Measurements from ENCODE around the gene PHF2. TPM values are rescaled to one million over a fixed set of nuclear protein-coding genes. Genes with fewer than 3 reads are reported as not detected.

PHF2 gene
- total and polyA plus RNA-seq, 9 of the 15 experiments (the other 6 are each of a cell fraction or from before 2014, with no cell fraction given): 0.37 to 14.4 (median 8.1) TPM

DNA sequence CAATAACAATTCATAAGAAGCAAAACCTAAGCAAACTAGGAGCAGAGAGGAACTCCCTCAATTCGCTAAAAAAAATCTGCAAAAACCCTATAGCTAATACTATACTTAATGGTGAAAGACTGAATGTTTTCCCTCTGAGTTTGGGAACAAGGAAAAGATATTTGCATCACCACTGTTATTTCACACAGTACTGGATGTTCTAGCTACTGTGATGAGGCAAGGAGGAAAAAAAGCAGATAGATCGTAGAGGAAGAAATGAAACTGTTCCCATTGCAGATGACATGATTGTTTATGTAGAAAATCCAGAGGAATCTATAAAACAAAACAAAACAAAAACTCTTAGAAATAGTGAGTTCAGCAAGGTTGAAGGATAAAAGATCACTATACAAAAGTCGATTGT lies 116.7 kb downstream of the PHF2 start:
- Histone ChIP-seq H3K9me1 (ENCODE audit: control insufficient read depth, insufficient read depth, low read length) (no peaks in the 10 kb centered on the region), H4K20me1 (replicated peaks; ENCODE audit: control insufficient read depth, insufficient read depth, low read length) (no peaks in the 10 kb centered on the region), H3K27me3 (ENCODE audit: control insufficient read depth in 2 of 2, insufficient read depth in 2 of 2, low read length in 2 of 2) (peaks cover 10 to 18% of the 10 kb centered on the region in 2 experiments; a peak in 3 of 5 replicates), H3K4me3 (no peak overlapping the region), H3K27ac (ENCODE audit: extremely low read depth, low read depth, low read length) (no peak overlapping the region), H2AFZ (ENCODE audit: low read depth, low read length) (no peak overlapping the region), H3K36me3 (ENCODE audit: control insufficient read depth, insufficient read depth, low read length) (no peaks in the 10 kb centered on the region), H3K9me3 (replicated peaks; ENCODE audit: control insufficient read depth, insufficient read depth, low read depth, low read length) (0 out of 2 replicates have a peak, but pooled peaks cover 1% of the 10 kb centered on the region), H3K9ac (ENCODE audit: insufficient read depth in 1 of 2, low read depth in 2 of 2, low read length in 2 of 2) (no peak overlapping the region), H3K4me1 (replicated peaks in 1 of 2; ENCODE audit: control insufficient read depth in 2 of 2, insufficient read depth in 2 of 2, low read length in 2 of 2) (no peaks in the 10 kb centered on the region), H3K79me2 (ENCODE audit: control insufficient read depth, insufficient read depth, low read length) (no peaks in the 10 kb centered on the region), H3K4me2 (ENCODE audit: insufficient read depth, low read length) (no peak overlapping the region)
- TF ChIP-seq, protein P1, sequence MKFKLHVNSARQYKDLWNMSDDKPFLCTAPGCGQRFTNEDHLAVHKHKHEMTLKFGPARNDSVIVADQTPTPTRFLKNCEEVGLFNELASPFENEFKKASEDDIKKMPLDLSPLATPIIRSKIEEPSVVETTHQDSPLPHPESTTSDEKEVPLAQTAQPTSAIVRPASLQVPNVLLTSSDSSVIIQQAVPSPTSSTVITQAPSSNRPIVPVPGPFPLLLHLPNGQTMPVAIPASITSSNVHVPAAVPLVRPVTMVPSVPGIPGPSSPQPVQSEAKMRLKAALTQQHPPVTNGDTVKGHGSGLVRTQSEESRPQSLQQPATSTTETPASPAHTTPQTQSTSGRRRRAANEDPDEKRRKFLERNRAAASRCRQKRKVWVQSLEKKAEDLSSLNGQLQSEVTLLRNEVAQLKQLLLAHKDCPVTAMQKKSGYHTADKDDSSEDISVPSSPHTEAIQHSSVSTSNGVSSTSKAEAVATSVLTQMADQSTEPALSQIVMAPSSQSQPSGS (CRISPR knock-in tag; IDR thresholded peaks at IDR 0.05): no peak
- TF ChIP-seq, protein P2, sequence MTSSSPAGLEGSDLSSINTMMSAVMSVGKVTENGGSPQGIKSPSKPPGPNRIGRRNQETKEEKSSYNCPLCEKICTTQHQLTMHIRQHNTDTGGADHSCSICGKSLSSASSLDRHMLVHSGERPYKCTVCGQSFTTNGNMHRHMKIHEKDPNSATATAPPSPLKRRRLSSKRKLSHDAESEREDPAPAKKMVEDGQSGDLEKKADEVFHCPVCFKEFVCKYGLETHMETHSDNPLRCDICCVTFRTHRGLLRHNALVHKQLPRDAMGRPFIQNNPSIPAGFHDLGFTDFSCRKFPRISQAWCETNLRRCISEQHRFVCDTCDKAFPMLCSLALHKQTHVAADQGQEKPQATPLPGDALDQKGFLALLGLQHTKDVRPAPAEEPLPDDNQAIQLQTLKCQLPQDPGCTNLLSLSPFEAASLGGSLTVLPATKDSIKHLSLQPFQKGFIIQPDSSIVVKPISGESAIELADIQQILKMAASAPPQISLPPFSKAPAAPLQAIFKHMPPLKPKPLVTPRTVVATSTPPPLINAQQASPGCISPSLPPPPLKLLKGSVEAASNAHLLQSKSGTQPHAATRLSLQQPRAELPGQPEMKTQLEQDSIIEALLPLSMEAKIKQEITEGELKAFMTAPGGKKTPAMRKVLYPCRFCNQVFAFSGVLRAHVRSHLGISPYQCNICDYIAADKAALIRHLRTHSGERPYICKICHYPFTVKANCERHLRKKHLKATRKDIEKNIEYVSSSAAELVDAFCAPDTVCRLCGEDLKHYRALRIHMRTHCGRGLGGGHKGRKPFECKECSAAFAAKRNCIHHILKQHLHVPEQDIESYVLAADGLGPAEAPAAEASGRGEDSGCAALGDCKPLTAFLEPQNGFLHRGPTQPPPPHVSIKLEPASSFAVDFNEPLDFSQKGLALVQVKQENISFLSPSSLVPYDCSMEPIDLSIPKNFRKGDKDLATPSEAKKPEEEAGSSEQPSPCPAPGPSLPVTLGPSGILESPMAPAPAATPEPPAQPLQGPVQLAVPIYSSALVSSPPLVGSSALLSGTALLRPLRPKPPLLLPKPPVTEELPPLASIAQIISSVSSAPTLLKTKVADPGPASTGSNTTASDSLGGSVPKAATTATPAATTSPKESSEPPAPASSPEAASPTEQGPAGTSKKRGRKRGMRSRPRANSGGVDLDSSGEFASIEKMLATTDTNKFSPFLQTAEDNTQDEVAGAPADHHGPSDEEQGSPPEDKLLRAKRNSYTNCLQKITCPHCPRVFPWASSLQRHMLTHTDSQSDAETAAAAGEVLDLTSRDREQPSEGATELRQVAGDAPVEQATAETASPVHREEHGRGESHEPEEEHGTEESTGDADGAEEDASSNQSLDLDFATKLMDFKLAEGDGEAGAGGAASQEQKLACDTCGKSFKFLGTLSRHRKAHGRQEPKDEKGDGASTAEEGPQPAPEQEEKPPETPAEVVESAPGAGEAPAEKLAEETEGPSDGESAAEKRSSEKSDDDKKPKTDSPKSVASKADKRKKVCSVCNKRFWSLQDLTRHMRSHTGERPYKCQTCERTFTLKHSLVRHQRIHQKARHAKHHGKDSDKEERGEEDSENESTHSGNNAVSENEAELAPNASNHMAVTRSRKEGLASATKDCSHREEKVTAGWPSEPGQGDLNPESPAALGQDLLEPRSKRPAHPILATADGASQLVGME (CRISPR knock-in tag; IDR thresholded peaks at IDR 0.05): no peak
- TF ChIP-seq FIP1L1 (IDR thresholded peaks at IDR 0.05; ENCODE audit: low read depth, low read length, poor library complexity, severe bottlenecking): no peak
- no peak for TF ChIP-seq SUPT5H (IDR thresholded peaks at IDR 0.05)
- no peak for TF ChIP-seq ZNF253 (CRISPR knock-in tag; conservative IDR thresholded peaks at IDR 0.05)
- no peak for TF ChIP-seq RAD51 (IDR thresholded peaks at IDR 0.05; ENCODE audit: borderline replicate concordance, low read depth)
- TF ChIP-seq, protein P3, sequence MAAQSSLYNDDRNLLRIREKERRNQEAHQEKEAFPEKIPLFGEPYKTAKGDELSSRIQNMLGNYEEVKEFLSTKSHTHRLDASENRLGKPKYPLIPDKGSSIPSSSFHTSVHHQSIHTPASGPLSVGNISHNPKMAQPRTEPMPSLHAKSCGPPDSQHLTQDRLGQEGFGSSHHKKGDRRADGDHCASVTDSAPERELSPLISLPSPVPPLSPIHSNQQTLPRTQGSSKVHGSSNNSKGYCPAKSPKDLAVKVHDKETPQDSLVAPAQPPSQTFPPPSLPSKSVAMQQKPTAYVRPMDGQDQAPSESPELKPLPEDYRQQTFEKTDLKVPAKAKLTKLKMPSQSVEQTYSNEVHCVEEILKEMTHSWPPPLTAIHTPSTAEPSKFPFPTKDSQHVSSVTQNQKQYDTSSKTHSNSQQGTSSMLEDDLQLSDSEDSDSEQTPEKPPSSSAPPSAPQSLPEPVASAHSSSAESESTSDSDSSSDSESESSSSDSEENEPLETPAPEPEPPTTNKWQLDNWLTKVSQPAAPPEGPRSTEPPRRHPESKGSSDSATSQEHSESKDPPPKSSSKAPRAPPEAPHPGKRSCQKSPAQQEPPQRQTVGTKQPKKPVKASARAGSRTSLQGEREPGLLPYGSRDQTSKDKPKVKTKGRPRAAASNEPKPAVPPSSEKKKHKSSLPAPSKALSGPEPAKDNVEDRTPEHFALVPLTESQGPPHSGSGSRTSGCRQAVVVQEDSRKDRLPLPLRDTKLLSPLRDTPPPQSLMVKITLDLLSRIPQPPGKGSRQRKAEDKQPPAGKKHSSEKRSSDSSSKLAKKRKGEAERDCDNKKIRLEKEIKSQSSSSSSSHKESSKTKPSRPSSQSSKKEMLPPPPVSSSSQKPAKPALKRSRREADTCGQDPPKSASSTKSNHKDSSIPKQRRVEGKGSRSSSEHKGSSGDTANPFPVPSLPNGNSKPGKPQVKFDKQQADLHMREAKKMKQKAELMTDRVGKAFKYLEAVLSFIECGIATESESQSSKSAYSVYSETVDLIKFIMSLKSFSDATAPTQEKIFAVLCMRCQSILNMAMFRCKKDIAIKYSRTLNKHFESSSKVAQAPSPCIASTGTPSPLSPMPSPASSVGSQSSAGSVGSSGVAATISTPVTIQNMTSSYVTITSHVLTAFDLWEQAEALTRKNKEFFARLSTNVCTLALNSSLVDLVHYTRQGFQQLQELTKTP (IDR thresholded peaks at IDR 0.05; ENCODE audit: low read depth in 1 of 2, partially characterized antibody in 2 of 2): no peak
- no peak for TF ChIP-seq ILF3 (IDR thresholded peaks at IDR 0.05; ENCODE audit: borderline replicate concordance)
- CTCF ChIA-PET (ENCODE audit: low intra/inter-chr PET ratio): no interaction called here
- BruUV-seq (replicated peaks): no TSS peak
- ATAC-seq (no peak), FAIRE-seq (no peak), DNase-seq (ENCODE audit: extremely low read depth in 1 of 4, low spot score in 3 of 4) (no peak)
- POLR2A ChIA-PET: no interaction called here
- intact Hi-C loops (cut with micrococcal nuclease): no loop called here
- 0% methylated on average over 3 of the region's 3 CpGs for WGBS (ENCODE audit: insufficient coverage, low coverage, missing lambda C conversion rate)
- in situ Hi-C loops (cut with MboI): loop anchor here (5.0 to 25.0 kb wide), 2 partner anchors 264 to 519 kb away; partner anchors contain the start of gene BARX1
